ENCODE measurements around the gene DOCK9. TPM values are rescaled to one million over a fixed set of nuclear protein-coding genes. Genes with fewer than 3 reads are reported as not detected.

Gene DOCK9
- total RNA-seq, 2 donors from 2014 or later: 107 to 117 TPM

DNA sequence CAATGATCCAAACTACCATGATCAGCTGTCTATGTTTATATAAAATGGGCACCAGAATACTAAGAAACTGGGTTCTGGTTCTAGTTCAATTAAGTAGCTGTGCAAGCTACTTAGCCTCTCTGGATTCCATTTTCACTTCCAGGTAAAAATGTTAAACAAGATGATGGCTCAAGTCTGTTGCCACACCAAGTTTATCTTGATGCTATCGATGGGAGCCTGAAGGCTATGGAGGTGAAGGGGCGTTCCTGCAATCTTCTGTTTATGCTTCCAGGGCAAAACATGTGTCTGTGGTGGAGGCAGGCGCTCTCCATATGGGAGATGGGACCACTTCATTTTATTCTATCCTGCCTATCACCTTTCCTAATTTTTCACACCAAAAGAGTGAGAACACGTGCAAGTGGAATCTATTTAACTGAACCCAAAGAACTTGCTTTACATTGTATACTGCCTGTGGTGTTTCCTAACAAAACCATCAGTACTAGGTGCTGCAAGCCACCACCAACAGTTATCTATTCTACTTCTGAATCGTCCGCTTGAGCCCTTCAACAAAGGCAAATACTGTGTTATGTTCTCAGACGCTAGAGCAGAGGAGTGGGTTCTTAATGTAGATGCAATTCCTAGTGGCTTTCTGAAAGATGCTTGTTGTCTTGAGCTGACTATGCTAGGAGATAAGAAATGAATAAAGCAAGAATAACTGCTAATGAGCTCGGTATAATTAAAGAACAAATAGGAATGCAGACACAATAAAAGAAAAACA, 70.9 kb downstream of the DOCK9 start:
- WGBS: 92% methylated on average over 8 of the region's 8 CpGs
- H3K4me3 ChIP-seq: no peak overlapping the region
- TF ChIP-seq, protein P1, sequence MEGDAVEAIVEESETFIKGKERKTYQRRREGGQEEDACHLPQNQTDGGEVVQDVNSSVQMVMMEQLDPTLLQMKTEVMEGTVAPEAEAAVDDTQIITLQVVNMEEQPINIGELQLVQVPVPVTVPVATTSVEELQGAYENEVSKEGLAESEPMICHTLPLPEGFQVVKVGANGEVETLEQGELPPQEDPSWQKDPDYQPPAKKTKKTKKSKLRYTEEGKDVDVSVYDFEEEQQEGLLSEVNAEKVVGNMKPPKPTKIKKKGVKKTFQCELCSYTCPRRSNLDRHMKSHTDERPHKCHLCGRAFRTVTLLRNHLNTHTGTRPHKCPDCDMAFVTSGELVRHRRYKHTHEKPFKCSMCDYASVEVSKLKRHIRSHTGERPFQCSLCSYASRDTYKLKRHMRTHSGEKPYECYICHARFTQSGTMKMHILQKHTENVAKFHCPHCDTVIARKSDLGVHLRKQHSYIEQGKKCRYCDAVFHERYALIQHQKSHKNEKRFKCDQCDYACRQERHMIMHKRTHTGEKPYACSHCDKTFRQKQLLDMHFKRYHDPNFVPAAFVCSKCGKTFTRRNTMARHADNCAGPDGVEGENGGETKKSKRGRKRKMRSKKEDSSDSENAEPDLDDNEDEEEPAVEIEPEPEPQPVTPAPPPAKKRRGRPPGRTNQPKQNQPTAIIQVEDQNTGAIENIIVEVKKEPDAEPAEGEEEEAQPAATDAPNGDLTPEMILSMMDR (IDR thresholded peaks at IDR 0.05): no peak
- TF ChIP-seq POLR2AphosphoS5 (IDR thresholded peaks at IDR 0.05) (no peak), POLR2A (IDR thresholded peaks at IDR 0.05) (no peak)
- no peaks in the 10 kb centered on the region for H3K9me3 ChIP-seq
- no peaks in the 10 kb centered on the region for H3K27me3 ChIP-seq (replicated peaks; ENCODE audit: insufficient read depth)
- intact Hi-C loops (cut with DNase I): no loop called here
- H3K4me1 ChIP-seq (replicated peaks): peaks cover 2% of the 10 kb centered on the region
- no peak overlapping the region for H3K27ac ChIP-seq
- H3K36me3 ChIP-seq: no peaks in the 10 kb centered on the region
- no peak for DNase-seq (ENCODE audit: low spot score)

DNA sequence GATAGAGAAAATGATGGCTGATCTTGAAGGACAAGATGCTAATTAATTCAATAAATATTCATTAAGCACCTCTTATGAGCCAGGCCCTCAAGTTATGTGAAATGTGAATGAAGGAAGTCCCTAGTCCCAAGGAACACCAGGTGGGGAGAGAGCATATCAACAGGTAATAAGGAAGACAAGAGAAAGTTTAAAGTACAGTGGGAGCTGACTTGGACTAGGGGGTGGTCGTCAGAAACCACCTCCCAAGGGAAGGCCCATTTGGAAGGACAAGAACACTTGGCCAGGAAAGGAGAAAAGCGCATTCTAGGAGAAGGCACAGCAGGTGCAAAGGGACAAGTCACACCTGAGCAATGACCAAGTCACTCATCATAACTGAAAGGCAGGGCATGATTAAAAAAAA, 72.7 kb downstream of the DOCK9 start:
- no peak for TF ChIP-seq POLR2AphosphoS5 (IDR thresholded peaks at IDR 0.05)
- TF ChIP-seq POLR2A (IDR thresholded peaks at IDR 0.05): no peak
- TF ChIP-seq, protein P1 (IDR thresholded peaks at IDR 0.05): no peak
- H3K4me1 ChIP-seq (replicated peaks): no peaks in the 10 kb centered on the region
- H3K27me3 ChIP-seq (replicated peaks; ENCODE audit: insufficient read depth): no peaks in the 10 kb centered on the region
- no peak overlapping the region for H3K27ac ChIP-seq
- intact Hi-C loops (cut with DNase I): no loop called here
- WGBS: 92% methylated on average over 2 of the region's 2 CpGs
- H3K9me3 ChIP-seq: no peaks in the 10 kb centered on the region
- H3K4me3 ChIP-seq: no peak overlapping the region
- no peak for DNase-seq (ENCODE audit: low spot score)
- no peaks in the 10 kb centered on the region for H3K36me3 ChIP-seq

DNA sequence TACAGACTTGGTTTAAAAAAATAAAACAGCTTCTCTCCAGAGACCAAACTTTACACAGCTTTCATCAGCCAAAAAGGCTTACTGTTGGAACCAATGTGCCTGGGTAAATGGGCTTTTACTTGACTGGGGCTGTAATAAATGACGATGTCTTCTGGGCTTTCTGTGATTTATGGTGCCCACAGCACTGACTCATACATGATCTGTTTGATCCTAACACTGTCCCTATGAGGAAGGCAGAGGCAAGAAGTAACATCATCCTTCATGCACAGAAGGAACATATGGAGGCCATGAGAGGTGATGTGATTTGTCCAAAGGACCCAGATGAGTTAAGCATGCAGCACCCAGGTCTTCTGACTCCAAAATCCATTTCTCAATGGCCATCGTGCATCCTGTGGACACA, 77.4 kb downstream of the DOCK9 start:
- Histone ChIP-seq H3K4me1 (replicated peaks) (no peaks in the 10 kb centered on the region), H3K4me3 (no peak overlapping the region), H3K36me3 (no peaks in the 10 kb centered on the region), H3K27ac (no peak overlapping the region), H3K9me3 (no peaks in the 10 kb centered on the region), H3K27me3 (replicated peaks; ENCODE audit: insufficient read depth) (no peaks in the 10 kb centered on the region)
- TF ChIP-seq, protein P1 (IDR thresholded peaks at IDR 0.05): no peak
- TF ChIP-seq POLR2AphosphoS5 (IDR thresholded peaks at IDR 0.05) (no peak), POLR2A (IDR thresholded peaks at IDR 0.05) (no peak)
- intact Hi-C loops (cut with DNase I): no loop called here
- 68% methylated on average over 2 of the region's 2 CpGs for WGBS
- DNase-seq (ENCODE audit: low spot score): no peak

DNA sequence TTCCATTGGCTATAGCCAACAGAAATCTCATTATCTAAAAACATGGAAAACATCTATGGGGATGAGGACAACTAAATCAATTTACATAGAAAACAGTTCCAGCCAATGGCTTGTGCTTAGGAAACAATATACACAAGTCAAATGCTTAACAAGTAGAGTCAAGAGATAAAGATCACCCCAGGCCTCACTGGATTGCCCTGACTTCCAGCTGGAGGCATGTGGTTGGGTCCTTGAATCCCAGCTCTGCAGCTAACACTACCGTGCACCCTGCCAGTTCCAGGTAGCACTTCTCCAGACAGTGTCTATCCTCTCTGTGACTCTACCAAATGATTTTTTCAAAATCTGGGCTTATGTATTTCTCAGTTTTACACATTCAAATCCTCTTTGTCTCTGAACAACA, 80.2 kb downstream of the DOCK9 start:
- TF ChIP-seq POLR2A (IDR thresholded peaks at IDR 0.05) (no peak), POLR2AphosphoS5 (IDR thresholded peaks at IDR 0.05) (no peak)
- TF ChIP-seq, protein P1 (IDR thresholded peaks at IDR 0.05): no peak

DNA sequence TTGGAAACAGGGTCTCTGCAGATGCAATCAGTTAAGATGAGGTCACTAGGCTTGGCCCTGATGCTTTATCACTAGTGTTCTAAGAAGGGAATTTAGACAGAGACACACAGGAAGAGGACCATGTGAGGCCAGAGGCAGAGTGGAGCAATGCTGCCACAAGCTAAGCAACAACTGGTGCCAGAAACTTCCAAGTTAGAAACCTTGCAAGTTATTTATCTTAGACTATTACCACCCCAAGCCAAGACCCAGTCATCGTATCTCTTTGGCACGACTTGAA, 81.1 kb downstream of the DOCK9 start:
- intact Hi-C loops (cut with DNase I): no loop called here
- Histone ChIP-seq H3K36me3 (no peaks in the 10 kb centered on the region), H3K4me1 (replicated peaks) (no peaks in the 10 kb centered on the region), H3K4me3 (no peak overlapping the region), H3K27me3 (replicated peaks; ENCODE audit: insufficient read depth) (no peaks in the 10 kb centered on the region), H3K27ac (no peak overlapping the region), H3K9me3 (no peaks in the 10 kb centered on the region)
- DNase-seq (ENCODE audit: low spot score): no peak
- TF ChIP-seq POLR2AphosphoS5 (IDR thresholded peaks at IDR 0.05) (no peak), POLR2A (IDR thresholded peaks at IDR 0.05) (no peak)
- TF ChIP-seq, protein P1 (IDR thresholded peaks at IDR 0.05): no peak
- WGBS: 74% methylated on average over 2 of the region's 2 CpGs

More for the DNA sequence above, 80.2 kb downstream of the DOCK9 start:
- no peak overlapping the region for H3K4me3 ChIP-seq
- no peaks in the 10 kb centered on the region for H3K9me3 ChIP-seq
- WGBS: 94% methylated on average over 1 of the region's 1 CpG
- H3K27ac ChIP-seq: no peak overlapping the region
- DNase-seq (ENCODE audit: low spot score): no peak
- no peaks in the 10 kb centered on the region for H3K36me3 ChIP-seq
- H3K4me1 ChIP-seq (replicated peaks): no peaks in the 10 kb centered on the region
- intact Hi-C loops (cut with DNase I): no loop called here
- no peaks in the 10 kb centered on the region for H3K27me3 ChIP-seq (replicated peaks; ENCODE audit: insufficient read depth)

Measured in prostate gland (tissue), 2 donors.